Hematopoietic multipotent progenitor cell treated with erythropoietin and hydrocortisone succinate and interleukin-3 and kit ligand, for 4 days (in vitro differentiated cells): ENCODE results near the gene DNAH9.

Experiments used
- DNase-seq: peaks from one replicate; pipeline ENCODE4 v3.0.0-alpha.2; 2015

DNAH9 gene

GRCh38 chr17:11612956-11613355 lies 14.7 kb downstream of the DNAH9 start:
- no peak for DNase-seq

GRCh38 chr17:11618861-11619566 lies 20.7 kb downstream of the DNAH9 start:
- no peak for DNase-seq

- DNase-seq = no peak
Measured at GRCh38 chr17:11622492-11622891, 24.2 kb downstream of the DNAH9 start.

- DNase-seq = no peak
Measured at GRCh38 chr17:11624976-11625375, 26.7 kb downstream of the DNAH9 start.

GRCh38 chr17:11625878-11626277 lies 27.6 kb downstream of the DNAH9 start:
- DNase-seq = no peak

- no peak for DNase-seq
Measured at GRCh38 chr17:11627301-11627940, 29.2 kb downstream of the DNAH9 start.

- no peak for DNase-seq
Measured at GRCh38 chr17:11628374-11628773, 30.1 kb downstream of the DNAH9 start.

GRCh38 chr17:11628831-11629230 lies 30.6 kb downstream of the DNAH9 start:
- no peak for DNase-seq

GRCh38 chr17:11636771-11637170 lies 38.5 kb downstream of the DNAH9 start:
- no peak for DNase-seq

GRCh38 chr17:11637796-11638195 lies 39.5 kb downstream of the DNAH9 start:
- no peak for DNase-seq

GRCh38 chr17:11638700-11639265 lies 40.5 kb downstream of the DNAH9 start:
- DNase-seq = no peak

GRCh38 chr17:11639736-11640462 lies 41.6 kb downstream of the DNAH9 start:
- no peak for DNase-seq

- DNase-seq = no peak
Measured at GRCh38 chr17:11640463-11640814, 42.2 kb downstream of the DNAH9 start.

GRCh38 chr17:11641521-11642275 lies 43.4 kb downstream of the DNAH9 start:
- no peak for DNase-seq

- DNase-seq = no peak
Measured at GRCh38 chr17:11642655-11643054, 44.4 kb downstream of the DNAH9 start.

- DNase-seq = no peak
Measured at GRCh38 chr17:11643851-11644250, 45.6 kb downstream of the DNAH9 start.

GRCh38 chr17:11644265-11645212 lies 46.3 kb downstream of the DNAH9 start:
- DNase-seq = peak; percentile 89

- DNase-seq = no peak
Measured at GRCh38 chr17:11645426-11645825, 47.2 kb downstream of the DNAH9 start.

GRCh38 chr17:11651089-11651488 lies 52.8 kb downstream of the DNAH9 start:
- no peak for DNase-seq

- DNase-seq = no peak
Measured at GRCh38 chr17:11668618-11669017, 70.3 kb downstream of the DNAH9 start.

GRCh38 chr17:11671126-11671525 lies 72.9 kb downstream of the DNAH9 start:
- no peak for DNase-seq

- DNase-seq = no peak
Measured at GRCh38 chr17:11682646-11683045, 84.4 kb downstream of the DNAH9 start.
